GM11168 (cell line): Measurements from ENCODE around the gene SRPK3.

Source experiments
- in situ Hi-C: fragments of 300-500 bp; cut with MboI; formaldehyde crosslinking; loops from one replicate; pipeline ENCODE4 v1.12.0; 2022; ENCODE audit warnings: low sequenced_read_pairs; ENCODE audit not compliant: unreplicated experiment

The SRPK3 gene

DNA sequence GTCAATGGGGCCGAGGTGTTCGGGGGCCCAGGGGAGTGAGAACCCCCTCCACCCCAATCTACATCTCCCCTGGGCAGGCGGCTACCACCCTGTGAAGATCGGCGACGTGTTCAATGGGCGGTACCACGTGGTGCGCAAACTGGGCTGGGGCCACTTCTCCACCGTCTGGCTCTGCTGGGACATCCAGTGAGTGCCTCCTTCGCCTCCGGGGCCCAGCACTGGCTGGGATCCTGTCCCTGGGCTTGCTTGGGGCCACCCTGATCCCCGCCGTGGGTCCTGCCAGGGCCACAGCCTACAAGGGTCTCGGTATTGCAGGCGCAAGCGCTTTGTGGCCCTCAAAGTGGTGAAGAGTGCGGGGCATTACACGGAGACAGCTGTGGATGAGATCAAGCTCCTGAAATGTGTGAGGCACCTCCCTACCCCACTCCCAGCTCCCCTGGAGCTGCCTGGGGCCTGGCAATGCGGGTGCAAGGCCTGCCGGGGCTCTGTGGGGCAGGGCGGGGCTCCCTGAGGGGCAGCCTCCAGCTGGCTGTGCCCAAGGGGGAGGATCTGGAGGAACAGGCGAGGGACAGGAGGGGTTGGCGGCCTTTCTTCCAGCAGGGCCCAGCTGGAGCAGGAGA, 697 bp downstream of the SRPK3 start:
- in situ Hi-C loops = no loop called here

DNA sequence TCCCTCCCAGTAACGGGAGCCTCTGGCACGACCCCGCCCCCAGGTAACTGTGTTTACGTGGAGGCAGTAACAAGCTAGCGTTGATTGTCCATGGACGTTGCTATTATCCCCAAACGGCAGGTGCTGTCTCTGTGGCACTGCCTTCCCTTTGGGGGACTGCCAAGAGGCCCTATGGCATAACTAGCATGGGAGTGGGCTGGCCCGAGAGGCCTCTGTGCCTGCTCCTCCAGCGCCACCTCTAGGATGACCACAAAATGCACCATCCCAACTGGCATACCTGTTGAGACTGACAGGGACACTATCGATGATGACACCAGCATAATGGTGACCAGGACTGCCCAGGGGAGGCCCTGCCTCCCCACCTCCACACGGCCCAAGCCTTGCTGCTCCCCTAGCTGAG, 1.5 kb downstream of the SRPK3 start:
- in situ Hi-C loops = no loop called here

DNA sequence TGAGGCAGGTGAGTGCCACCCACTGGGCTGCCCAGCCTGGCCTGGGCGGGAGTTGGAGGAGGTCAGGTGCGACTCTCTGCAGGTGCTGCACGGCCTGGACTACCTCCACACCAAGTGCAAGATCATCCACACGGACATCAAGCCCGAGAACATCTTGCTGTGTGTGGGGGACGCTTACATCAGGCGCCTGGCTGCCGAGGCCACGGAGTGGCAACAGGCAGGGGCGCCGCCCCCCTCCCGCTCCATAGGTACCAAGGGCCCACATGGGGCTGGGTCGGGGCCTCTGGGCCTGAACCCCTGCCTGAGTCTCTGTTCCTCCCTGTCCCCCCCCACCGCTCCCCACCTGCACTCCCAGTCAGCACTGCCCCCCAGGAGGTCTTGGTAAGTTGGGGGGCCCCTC, 2.0 kb downstream of the SRPK3 start:
- in situ Hi-C loops = no loop called here

DNA sequence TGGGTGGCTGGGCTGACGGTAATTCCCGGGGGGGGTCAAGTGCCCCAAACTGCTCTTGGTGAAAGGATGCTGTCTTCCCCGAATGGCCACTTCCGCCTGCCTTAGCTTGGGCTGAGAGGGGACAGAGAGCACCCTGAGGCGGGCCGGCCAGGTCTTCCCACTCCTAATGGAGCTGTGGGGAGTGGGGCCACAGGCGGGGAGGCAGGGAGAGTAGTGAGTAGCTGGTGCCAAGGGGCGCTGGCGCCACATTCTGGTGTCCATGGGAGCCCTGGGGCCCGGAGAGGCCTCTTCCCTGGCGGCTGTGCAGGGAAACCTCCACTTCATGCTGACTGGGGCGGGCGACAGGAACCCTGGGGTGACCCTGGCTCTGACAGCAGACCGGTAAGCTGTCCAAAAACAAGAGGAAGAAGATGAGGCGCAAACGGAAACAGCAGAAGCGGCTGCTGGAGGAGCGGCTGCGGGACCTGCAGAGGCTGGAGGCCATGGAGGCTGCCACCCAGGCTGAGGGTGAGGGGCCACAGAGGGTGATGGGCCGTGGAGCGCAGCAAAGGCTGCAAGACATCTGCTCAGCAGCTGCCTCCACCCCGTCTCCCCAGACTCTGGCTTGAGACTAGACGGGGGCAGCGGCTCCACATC, 2.7 kb downstream of the SRPK3 start:
- in situ Hi-C loops = no loop called here

DNA sequence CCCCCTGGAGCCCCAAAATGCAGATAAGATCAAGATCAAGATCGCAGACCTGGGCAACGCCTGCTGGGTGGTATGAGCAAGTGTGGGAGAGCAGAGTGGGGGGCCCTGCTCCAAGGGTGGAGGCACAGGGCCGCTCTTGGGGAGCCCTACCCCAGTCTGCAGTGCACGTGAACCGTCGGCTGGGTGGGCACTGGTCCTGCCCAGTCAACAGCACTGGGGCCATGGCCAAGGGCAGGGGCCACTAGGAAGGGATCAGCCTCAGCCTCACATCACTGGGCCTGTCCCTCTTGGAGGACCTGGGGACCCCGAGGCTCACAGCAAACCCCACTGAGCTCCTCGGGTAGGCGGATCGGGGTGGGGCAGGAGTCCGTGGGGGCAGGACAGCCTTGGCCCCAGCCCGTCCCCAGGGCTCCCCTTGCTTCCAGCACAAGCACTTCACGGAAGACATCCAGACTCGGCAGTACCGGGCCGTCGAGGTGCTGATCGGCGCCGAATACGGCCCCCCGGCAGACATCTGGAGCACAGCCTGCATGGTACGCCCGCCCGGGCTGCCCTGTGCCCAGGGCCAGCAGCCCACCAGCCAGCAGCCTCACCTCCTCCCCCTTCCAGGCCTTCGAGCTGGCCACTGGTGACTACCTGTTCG, 3.6 kb downstream of the SRPK3 start:
- in situ Hi-C loops = no loop called here

DNA sequence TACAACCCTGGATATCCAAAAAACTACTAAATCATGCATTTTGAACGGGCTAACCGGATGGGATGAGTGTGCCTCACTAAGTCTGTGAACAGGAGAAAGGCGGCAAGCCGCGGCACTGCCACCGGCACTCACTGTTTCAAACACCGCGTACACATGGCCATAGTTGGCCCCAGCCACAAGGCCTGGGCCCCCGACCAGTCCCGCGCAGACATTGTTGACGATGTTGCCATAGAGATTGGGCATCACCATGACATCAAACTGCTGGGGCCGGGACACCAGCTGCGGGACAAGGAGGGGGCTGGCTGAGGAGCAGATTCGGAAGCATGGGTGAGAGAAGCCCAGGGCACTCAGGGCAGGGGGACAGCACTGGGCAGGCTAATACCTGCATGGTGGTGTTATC, 5.8 kb downstream of the SRPK3 start:
- in situ Hi-C loops = no loop called here

DNA sequence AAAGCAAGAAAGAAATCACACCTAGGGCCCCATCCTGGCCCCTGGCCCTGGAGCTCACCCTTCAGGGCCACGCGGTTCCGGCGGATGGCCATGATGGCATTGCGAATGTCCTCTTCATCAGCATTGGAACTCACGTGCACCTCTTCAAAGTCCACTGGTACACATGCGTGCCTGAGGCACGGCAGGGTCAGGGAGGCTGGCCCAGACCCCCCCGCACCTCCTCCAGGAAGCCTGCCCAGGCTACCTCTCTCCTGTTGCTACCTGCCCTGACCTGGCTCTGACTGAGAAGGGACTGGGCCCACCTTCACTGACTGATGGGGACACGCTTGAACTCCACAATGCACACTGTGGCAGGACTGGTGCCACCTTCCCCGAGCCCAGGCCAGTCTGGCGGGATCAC, 8.8 kb downstream of the SRPK3 start:
- in situ Hi-C loops = no loop called here

DNA sequence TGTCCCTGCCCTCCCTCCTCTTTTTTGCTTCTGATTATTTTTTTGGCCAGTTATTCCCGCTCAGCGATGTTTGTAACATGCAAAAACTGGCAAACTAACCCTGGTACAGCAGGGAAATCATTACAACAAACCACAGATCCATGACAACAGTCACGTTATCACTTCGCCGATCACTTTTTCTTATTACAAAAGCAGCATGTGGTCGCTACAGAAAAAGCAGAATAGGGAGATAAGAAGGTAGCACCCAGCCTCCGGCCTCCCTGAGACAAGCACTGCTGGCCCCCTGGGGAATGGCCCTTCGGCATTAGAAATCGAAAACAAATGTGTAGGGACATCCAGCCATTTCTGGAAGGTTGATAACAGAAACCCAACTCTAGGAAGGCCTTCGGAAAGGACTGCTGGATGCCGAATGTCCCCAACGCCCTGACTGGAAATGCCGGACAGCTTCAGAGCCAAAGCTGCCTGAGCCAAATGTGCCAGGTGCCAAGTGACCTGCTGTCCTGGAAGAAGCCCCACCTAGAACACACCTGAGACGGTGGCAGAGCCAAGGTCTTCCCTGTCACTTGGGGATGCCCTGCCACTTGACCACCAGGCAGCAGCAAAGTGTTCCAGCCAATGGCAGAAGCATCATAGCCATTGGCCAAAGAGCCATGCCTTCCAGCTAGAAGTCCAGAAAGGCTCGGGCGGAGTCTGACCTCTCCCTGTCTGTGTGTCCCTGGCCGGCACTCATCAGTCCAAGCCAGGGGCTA, 10.4 kb downstream of the SRPK3 start:
- in situ Hi-C loops = no loop called here

DNA sequence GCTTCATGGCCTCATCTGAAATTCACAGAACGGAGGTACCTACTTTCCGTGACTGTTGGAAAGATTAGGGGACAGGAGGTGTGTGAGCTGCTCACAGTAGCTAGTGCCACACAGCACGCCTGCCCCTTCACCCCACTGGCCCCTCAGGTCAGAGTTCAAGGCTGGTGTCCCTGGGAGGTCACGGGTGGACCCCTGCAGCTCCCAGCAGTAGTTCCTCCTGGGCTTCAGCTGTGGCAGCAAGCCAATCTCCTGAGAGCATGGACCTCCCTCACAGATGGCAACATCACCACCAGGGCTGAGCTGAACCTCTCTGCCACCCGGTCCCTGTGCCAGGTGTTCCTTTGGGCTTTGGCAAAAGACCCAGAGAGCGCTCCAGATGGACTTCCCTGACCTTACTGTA, 11.5 kb downstream of the SRPK3 start:
- in situ Hi-C loops = no loop called here

DNA sequence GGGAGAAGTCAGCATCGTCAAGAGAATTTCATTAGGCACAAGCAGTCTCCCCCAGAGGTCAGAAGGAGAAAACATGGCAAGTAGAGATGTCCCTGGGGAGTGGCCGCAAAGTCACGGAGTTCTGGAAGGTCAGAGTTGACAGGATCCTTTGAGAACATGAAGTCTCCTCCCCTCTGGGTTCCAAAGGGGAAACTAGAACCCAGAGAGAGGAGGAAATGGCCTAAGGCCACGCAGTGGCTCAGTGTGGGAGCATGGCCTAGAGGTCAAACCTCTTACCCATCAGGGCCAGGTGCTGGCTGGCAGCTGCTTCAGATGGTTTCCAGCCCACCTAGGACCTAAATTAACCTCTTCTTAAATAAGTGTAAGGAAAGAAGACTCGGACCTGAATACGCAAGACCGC, 12.4 kb downstream of the SRPK3 start:
- in situ Hi-C loops = no loop called here

DNA sequence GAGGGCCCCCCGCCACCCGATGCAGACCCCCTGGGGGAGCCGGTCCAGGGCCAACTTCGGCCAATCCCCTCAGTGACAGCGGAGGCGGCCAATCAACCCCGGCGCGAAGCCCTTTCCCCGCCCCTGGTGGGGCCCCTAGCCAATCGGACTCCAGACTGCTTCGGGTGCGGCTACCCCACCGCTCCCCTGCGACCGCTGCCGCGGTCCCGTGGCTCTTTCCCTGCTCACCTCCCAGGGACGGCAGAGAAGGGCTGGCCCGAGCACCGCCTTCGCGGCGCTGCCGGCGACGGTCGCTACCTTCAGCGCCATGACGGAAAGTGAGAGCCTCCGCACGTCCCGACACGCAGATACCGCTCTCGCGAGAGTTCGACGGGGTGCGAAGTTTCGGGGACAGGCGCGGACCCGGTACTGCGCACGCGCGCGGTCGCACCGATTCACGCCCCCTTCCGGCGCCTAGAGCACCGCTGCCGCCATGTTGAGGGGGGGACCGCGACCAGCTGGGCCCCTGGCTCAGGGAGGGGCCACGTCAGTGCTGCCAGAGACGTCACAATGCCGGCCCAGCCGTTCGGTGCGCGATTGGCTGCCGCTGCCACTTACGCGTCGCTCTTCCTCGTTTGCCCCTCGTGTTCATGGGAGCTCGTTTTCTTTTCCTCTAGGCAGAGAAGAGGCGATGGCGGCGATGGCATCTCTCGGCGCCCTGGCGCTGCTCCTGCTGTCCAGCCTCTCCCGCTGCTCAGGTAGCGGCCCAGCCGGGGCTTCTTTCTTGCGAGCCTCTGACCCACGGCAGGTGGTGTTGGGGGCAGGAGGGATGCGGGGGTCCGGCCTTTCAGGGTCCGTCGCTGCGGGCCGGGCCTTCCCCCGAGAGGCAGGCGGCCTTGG, 13.4 kb downstream of the SRPK3 start, which contains the start of the genes IDH3G and SSR4:
Gene IDH3G (minus strand): TSS at position 358 of the 879 bp plus-strand sequence. CDS start 49 bp downstream, at position 309.
Gene SSR4 (plus strand): TSS at position 651 of the 879 bp plus-strand sequence. CDS start 20 bp downstream, at position 671.
- in situ Hi-C loops = no loop called here

DNA sequence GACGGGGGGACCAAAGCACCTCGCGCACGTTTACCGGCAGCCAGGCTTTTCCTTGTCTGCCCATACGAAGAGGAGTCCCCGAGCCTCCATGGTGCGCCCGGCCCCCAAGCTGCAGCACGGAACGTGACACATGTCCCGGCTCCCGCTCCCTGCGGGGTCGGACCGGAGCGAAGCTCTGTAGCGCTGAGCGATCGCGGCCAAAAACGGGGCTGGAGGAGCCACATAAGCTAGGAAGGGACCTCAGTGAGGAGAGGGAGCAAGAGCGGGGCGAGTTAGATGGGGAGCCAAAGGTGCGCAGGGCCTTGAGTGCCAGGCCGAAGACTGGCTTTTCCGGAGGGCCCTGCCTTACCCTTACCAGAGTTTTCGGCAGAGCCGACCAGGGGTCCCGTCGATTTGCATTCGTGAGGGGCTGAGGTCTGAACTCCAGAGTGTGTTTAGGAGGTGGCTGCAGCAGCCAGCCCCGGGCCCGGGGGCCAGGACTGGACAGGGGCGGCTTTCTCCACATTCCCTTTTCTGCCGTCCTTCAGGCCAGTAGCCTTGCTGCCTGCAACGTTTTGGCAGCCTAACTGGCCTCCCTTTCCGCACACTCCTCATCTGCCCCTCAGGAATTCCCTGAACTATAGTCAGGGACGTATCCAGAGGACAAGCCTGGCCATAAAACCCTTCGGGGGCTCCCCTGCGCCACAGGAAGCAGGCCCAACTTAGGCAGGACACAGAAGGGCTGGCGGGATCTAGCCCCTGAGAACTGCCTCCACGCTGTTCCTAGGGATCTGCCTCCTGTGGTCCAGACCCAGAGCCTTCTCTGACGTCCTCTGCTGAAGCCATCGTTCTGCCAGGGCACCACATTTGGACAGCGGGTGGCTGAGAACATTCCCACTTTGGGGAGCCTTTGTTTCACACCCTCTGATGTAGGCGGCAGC, 14.3 kb downstream of the SRPK3 start:
- in situ Hi-C loops = no loop called here

DNA sequence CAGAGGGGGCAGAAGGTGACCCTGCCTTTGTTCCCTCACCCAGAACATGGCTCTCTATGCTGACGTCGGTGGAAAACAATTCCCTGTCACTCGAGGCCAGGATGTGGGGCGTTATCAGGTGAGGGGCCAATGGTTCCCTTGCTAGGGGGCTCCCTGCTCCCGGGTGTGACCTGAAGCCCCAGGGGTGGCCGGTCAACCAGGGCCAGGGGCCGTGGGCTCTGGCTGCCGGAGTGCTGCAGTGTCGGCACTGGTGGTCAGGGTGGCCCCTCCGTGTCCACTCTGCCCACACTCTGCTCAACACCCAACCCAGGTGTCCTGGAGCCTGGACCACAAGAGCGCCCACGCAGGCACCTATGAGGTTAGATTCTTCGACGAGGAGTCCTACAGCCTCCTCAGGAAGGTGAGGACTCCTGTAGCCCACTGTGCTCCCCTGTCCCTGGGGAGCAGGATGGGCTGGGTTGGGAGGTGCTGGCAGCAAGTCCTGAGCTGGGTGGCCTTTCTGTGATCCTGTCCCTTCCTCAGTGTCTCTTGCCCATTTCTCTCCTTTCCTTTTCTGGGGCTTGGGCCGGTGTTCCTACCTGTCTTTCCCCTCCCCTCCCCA, 16.7 kb downstream of the SRPK3 start:
- in situ Hi-C loops = no loop called here

DNA sequence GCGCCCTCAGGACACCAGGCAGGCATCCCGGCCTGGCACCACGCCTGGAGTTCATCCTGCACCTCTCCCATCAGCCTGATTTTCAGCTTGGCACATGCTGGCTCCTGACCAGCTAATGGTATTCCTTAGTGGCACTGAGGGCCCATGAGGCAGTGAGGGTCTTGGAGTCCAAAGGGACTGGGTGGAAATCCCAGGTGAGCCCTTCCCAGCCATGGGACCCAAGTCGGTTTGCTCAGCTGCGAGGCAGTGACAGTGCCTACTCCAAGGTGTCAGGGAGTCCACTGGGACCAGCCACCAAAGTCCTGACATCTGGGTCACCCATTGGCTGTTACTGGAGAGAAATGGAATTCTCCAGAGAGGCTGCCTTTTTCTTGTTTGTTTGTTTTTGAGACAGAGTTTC, 18.5 kb downstream of the SRPK3 start:
- in situ Hi-C loops = no loop called here

DNA sequence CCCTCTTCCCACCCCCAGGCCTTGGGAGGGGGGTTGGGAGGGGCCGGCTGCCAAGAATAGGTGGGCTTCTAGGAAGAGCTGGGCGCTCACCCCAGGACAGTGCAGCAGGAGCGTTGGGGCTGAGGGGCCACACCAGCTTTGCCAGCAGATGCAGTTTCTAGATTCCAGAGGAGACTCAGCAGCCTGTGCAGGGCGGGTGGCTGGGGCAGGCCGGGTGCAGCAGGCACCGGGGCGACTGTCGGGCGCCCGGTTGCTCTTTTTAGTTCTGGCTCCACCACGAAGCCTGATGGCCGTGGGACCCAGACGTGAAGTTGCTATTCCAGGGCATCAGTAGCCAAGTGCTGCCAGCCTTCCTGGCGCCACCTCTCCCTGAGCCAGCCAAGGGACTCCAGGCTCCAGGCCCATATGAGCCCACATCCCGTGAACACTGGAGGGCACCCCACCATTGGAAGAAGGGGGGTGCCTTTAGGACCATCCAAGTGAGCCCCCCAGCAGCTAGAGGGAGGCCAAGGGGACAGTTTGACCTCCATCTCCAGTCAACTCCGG, 19.4 kb downstream of the SRPK3 start:
- in situ Hi-C loops = no loop called here

DNA sequence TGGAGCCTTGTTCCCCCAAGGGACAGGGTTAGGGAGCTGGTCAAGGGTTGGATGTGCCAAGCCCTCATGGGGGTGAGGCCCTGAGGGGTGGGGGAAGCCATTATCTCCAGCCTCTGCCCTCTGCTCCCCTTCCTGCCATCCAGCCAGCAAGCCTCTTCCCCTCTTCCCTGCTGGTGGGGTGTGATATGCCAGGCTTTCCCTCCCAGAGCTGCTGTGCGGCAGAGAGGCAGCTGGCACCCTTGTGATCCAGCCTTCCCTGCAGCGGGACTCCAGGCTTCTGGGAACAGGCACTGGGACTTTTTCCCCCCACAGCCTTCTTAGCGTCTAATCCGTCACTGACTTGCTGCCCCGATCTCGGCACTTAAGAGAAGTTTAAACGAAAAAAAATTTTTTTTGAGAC, 19.9 kb downstream of the SRPK3 start:
- in situ Hi-C loops = no loop called here

DNA sequence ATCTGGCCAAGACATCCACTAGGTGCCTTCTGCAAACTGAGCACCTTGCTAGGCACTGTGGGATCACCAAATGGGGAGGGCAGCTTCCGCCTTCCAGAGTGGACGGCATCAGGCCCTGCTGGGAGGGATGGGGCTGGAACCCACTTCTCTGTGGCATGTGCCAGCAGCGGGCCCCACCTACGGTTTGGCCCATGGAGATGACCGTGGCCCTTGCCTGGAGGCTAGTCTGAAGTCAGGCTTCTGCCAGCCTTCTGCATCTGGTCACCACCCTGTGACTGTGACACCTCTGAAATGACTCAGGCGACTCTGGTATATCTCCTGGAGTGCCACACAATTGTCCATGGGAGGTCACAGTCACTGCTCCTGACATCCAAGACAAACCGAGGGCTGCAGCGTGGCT, 20.8 kb downstream of the SRPK3 start:
- in situ Hi-C loops = no loop called here

DNA sequence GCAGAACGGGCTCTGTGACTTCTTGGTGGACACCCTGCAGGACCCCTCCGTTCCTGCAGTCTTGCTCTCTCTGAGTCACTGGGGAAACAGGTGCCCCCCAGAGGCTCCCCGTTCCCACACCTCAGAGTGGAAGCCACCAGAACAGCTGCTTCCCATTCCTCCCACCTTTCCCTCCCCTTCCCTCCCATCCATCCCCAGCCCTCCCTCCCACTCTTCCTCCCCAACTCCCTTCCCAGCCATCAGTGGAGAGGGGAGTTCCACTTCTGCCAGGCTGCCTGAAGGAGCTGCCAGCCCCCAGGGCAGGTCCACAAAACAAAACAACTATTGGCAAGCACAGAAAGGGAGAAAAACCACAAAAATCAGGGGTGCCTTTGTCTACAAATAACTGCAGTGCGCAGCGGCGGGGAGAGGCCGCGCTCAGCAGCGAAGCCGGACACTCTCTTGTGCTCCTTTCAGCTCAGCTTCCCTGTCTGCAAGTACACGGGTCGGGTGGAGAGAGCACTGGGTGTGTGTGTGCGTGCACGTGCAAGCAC, 21.7 kb downstream of the SRPK3 start:
- in situ Hi-C loops = no loop called here
